OCI-LY1 (cell line): ENCODE data around the gene MTFMT.
"Not testable (repeated sequence)": the region's sequence is repeated elsewhere in the genome, so short reads cannot be mapped to it uniquely, and the experiment has no call there.

ENCODE experiments used
- H2AFZ ChIP-seq: fragments of 200-600 bp; sonication (generic), shearing (Covaris generic); 2 replicates; pipeline ENCODE4 v1.6.0; 2014; ENCODE audit warnings: antibody characterized with exemption, mild to moderate bottlenecking, low read length
- H3F3A ChIP-seq: fragments of 200-600 bp; sonication (generic), shearing (Covaris generic); 2 replicates; pipeline ENCODE4 v1.6.0; 2014; ENCODE audit warnings: mild to moderate bottlenecking, antibody characterized with exemption, low read length, moderate library complexity; ENCODE audit not compliant: insufficient read depth
- H3K27ac ChIP-seq: fragments of 200-600 bp; sonication (generic); 2 replicates; pipeline ENCODE4 v1.5.1; 2014; ENCODE audit warnings: low read length, mixed run types, mild to moderate bottlenecking, low read depth; ENCODE audit not compliant: poor library complexity, severe bottlenecking
- H3K27me3 ChIP-seq: fragments of 200-600 bp; sonication (generic); 2 replicates; pipeline ENCODE4 v1.6.0; 2014; ENCODE audit warnings: antibody characterized with exemption, mild to moderate bottlenecking, low read length, moderate library complexity; ENCODE audit not compliant: insufficient read depth
- H3K36me3 ChIP-seq: fragments of 200-600 bp; sonication (generic); 2 replicates; pipeline ENCODE4 v1.6.1; 2014; ENCODE audit warnings: mild to moderate bottlenecking, antibody characterized with exemption, low read length, moderate library complexity, mixed read lengths; ENCODE audit not compliant: insufficient read depth
- H3K4me1 ChIP-seq: fragments of 200-600 bp; sonication (generic); 2 replicates; pipeline ENCODE4 v1.5.1; 2014; ENCODE audit warnings: mild to moderate bottlenecking, low read length, moderate library complexity; ENCODE audit not compliant: insufficient read depth, severe bottlenecking
- H3K4me2 ChIP-seq: fragments of 200-600 bp; sonication (generic), shearing (Covaris generic); 2 replicates; pipeline ENCODE4 v1.6.1; 2014; ENCODE audit warnings: low read length
- H3K4me3 ChIP-seq: fragments of 200-600 bp; sonication (generic); 2 replicates; pipeline ENCODE4 v1.5.1; 2014; ENCODE audit warnings: low read length, low read depth, mild to moderate bottlenecking, mixed read lengths; ENCODE audit not compliant: poor library complexity, severe bottlenecking
- H3K79me2 ChIP-seq: fragments of 200-600 bp; shearing (Covaris generic); 2 replicates; pipeline ENCODE4 v1.6.1; 2016; ENCODE audit warnings: mixed run types, low read length, mixed read lengths; ENCODE audit not compliant: insufficient read depth
- H3K9ac ChIP-seq: fragments of 200-600 bp; sonication (generic), shearing (Covaris generic); 2 replicates; pipeline ENCODE4 v1.6.1; 2014; ENCODE audit warnings: mild to moderate bottlenecking, low read length, mixed read lengths
- H3K9me2 ChIP-seq: fragments of 200-600 bp; sonication (generic), shearing (Covaris generic); 2 replicates; pipeline ENCODE4 v1.6.1; 2014; ENCODE audit warnings: low read depth, mild to moderate bottlenecking, low read length, mixed read lengths
- H3K9me3 ChIP-seq: fragments of 200-600 bp; shearing (Covaris generic); 2 replicates; pipeline ENCODE4 v1.6.1; 2014; ENCODE audit warnings: low read length, mixed read lengths
- H4K20me1 ChIP-seq: fragments of 200-600 bp; sonication (generic), shearing (Covaris generic); 2 replicates; pipeline ENCODE4 v1.6.0; 2016; ENCODE audit warnings: mild to moderate bottlenecking, low read length; ENCODE audit not compliant: insufficient read depth
- CTCF ChIP-seq: fragments of 200-600 bp; sonication (generic), shearing (Covaris generic); IDR thresholded peaks from 2 replicates; pipeline ENCODE4 v1.5.1; 2017; ENCODE audit warnings: mild to moderate bottlenecking, antibody characterized with exemption, low read length, moderate library complexity, mixed read lengths
- EZH2 ChIP-seq: fragments of 200-600 bp; sonication (generic), shearing (Covaris generic); IDR thresholded peaks from 2 replicates; pipeline ENCODE4 v1.8.0; 2017; ENCODE audit warnings: borderline replicate concordance, mixed run types, mild to moderate bottlenecking, antibody characterized with exemption, low read length, moderate library complexity, mixed read lengths

Gene MTFMT

GRCh38 chr15:65044724-65045481 lies 15.5 kb upstream of the MTFMT start, which contains the start of gene SLC51B:
Gene SLC51B, plus strand, starts transcription at chr15:65045387. Its CDS starts 4,618 bp downstream, at chr15:65050005.
- H4K20me1 ChIP-seq: no peaks in the 10 kb centered on the region

GRCh38 chr15:65044218-65044617 lies 14.8 kb upstream of the MTFMT start:
- H2AFZ ChIP-seq, H3K9me2 ChIP-seq, H3K27ac ChIP-seq, H3K79me2 ChIP-seq, H3F3A ChIP-seq, H3K4me1 ChIP-seq, H4K20me1 ChIP-seq, H3K36me3 ChIP-seq, H3K9me3 ChIP-seq, H3K9ac ChIP-seq, H3K4me2 ChIP-seq, H3K4me3 ChIP-seq, H3K27me3 ChIP-seq: not testable (repeated sequence)

More at GRCh38 chr15:65044724-65045481, 15.5 kb upstream of the MTFMT start, which contains the start of gene SLC51B:
- Histone ChIP-seq H3K9ac (no peak within 1 kb of the TSS), H3K27me3 (no peaks in the 10 kb centered on the region; the same call in 1 of the 2 replicates), H2AFZ (no peak within 1 kb of the TSS), H3K27ac (no peak within 1 kb of the TSS), H3K79me2 (no peaks in the 10 kb centered on the region), H3K9me2 (no peaks in the 10 kb centered on the region), H3K4me2 (no peak within 1 kb of the TSS), H3K9me3 (no peaks in the 10 kb centered on the region), H3F3A (no peaks in the 10 kb centered on the region), H3K4me1 (peaks cover 10% of the 10 kb centered on the region), H3K36me3 (no peaks in the 10 kb centered on the region), H3K4me3 (no peak within 1 kb of the TSS)
- no peak for TF ChIP-seq CTCF
- TF ChIP-seq EZH2: no peak

GRCh38 chr15:65042776-65043327 lies 13.4 kb upstream of the MTFMT start:
- Histone ChIP-seq H3K4me1 (no peaks in the 10 kb centered on the region), H3K79me2 (no peaks in the 10 kb centered on the region), H3K4me2 (no peak overlapping the region), H4K20me1 (no peaks in the 10 kb centered on the region), H3K4me3 (no peak overlapping the region), H3F3A (no peaks in the 10 kb centered on the region), H3K9ac (no peak overlapping the region), H3K36me3 (no peaks in the 10 kb centered on the region), H3K27me3 (no peaks in the 10 kb centered on the region; the same call in 1 of the 2 replicates), H2AFZ (no peak overlapping the region), H3K9me3 (no peaks in the 10 kb centered on the region), H3K9me2 (no peaks in the 10 kb centered on the region), H3K27ac (no peak overlapping the region)
- no peak for TF ChIP-seq EZH2
- no peak for TF ChIP-seq CTCF
